HL-60/S4 (cell line): ENCODE data around the gene DIAPH3.

Experiments
- in situ Hi-C: fragments of 300-500 bp; cut with MboI; formaldehyde crosslinking; loops from 2 replicates; pipeline ENCODE4 v1.14.3; 2022; ENCODE audit warnings: low sequenced_read_pairs

The DIAPH3 gene

GRCh38 chr13:59684105-59684504 lies 479.6 kb downstream of the DIAPH3 start:
- in situ Hi-C loops: no loop called here

- in situ Hi-C loops: no loop called here
Measured at GRCh38 chr13:59681636-59682311, 482.0 kb downstream of the DIAPH3 start.

- in situ Hi-C loops: no loop called here
Measured at GRCh38 chr13:59680429-59681024, 483.2 kb downstream of the DIAPH3 start.

GRCh38 chr13:59679254-59679653 lies 484.5 kb downstream of the DIAPH3 start:
- in situ Hi-C loops: loop anchor here (10.0 kb wide), 1 partner anchor 274 kb away; no protein-coding TSS in a partner anchor

- in situ Hi-C loops: loop anchor here (10.0 kb wide), 1 partner anchor 273 kb away; no protein-coding TSS in a partner anchor
Measured at GRCh38 chr13:59677966-59678814, 485.5 kb downstream of the DIAPH3 start.

GRCh38 chr13:59677430-59677829 lies 486.3 kb downstream of the DIAPH3 start:
- in situ Hi-C loops: loop anchor here (10.0 kb wide), 1 partner anchor 273 kb away; no protein-coding TSS in a partner anchor

GRCh38 chr13:59674616-59675015 lies 489.1 kb downstream of the DIAPH3 start:
- in situ Hi-C loops: loop anchor here (10.0 kb wide), 1 partner anchor 270 kb away; no protein-coding TSS in a partner anchor

GRCh38 chr13:59673286-59673685 lies 490.4 kb downstream of the DIAPH3 start:
- in situ Hi-C loops: loop anchor here (10.0 kb wide), 1 partner anchor 268 kb away; no protein-coding TSS in a partner anchor

GRCh38 chr13:59672445-59672844 lies 491.3 kb downstream of the DIAPH3 start:
- in situ Hi-C loops: loop anchor here (10.0 kb wide), 1 partner anchor 268 kb away; no protein-coding TSS in a partner anchor

- in situ Hi-C loops: loop anchor here (10.0 kb wide), 1 partner anchor 267 kb away; no protein-coding TSS in a partner anchor
Measured at GRCh38 chr13:59671881-59672280, 491.8 kb downstream of the DIAPH3 start.

GRCh38 chr13:59666504-59666903 lies 497.2 kb downstream of the DIAPH3 start:
- in situ Hi-C loops: no loop called here

- in situ Hi-C loops: no loop called here
Measured at GRCh38 chr13:59665732-59666131, 498.0 kb downstream of the DIAPH3 start.

GRCh38 chr13:59665184-59665583 lies 498.5 kb downstream of the DIAPH3 start:
- in situ Hi-C loops: no loop called here

GRCh38 chr13:59664586-59664985 lies 499.1 kb downstream of the DIAPH3 start:
- in situ Hi-C loops: no loop called here

- in situ Hi-C loops: no loop called here
Measured at GRCh38 chr13:59663707-59664106, 500.0 kb downstream of the DIAPH3 start.

GRCh38 chr13:59660582-59660981 lies 503.1 kb downstream of the DIAPH3 start:
- in situ Hi-C loops: no loop called here

GRCh38 chr13:59659981-59660380 lies 503.7 kb downstream of the DIAPH3 start:
- in situ Hi-C loops: no loop called here

- in situ Hi-C loops: no loop called here
Measured at GRCh38 chr13:59658738-59659330, 504.9 kb downstream of the DIAPH3 start.

- in situ Hi-C loops: no loop called here
Measured at GRCh38 chr13:59658027-59658737, 505.5 kb downstream of the DIAPH3 start.

GRCh38 chr13:59653916-59654315 lies 509.8 kb downstream of the DIAPH3 start:
- in situ Hi-C loops: no loop called here
